Upper lobe of right lung (tissue), 1 donor: ENCODE results near the gene PRAMEF1. TPM values are rescaled to one million over a fixed set of nuclear protein-coding genes. Genes with fewer than 3 reads are reported as not detected.
"Not testable (repeated sequence)": the region's sequence is repeated elsewhere in the genome, so short reads cannot be mapped to it uniquely, and the experiment has no call there.

ENCODE experiments used
- ATAC-seq: fragments of 200-7000 bp; cut with Tn5 transposase; one replicate; pipeline ENCODE4 v1.9.1; 2020; ENCODE audit warnings: mild to moderate bottlenecking, moderate library complexity
- DNase-seq: peaks from one replicate; pipeline ENCODE4 v3.0.0-alpha.2; 2020
- H3K27ac ChIP-seq: fragments of 200-600 bp; one replicate; pipeline ENCODE4 v1.8.0; 2022
- H3K27me3 ChIP-seq: fragments of 200-600 bp; one replicate; pipeline ENCODE4 v1.8.0; 2022; ENCODE audit warnings: mild to moderate bottlenecking
- H3K36me3 ChIP-seq: fragments of 200-600 bp; one replicate; pipeline ENCODE4 v1.8.0; 2022
- H3K4me1 ChIP-seq: fragments of 200-600 bp; one replicate; pipeline ENCODE4 v1.8.0; 2022
- H3K4me3 ChIP-seq: fragments of 200-600 bp; one replicate; pipeline ENCODE4 v1.8.0; 2022; ENCODE audit warnings: mild to moderate bottlenecking
- H3K9me3 ChIP-seq: fragments of 200-600 bp; one replicate; pipeline ENCODE4 v1.8.0; 2022
- CTCF ChIP-seq: fragments of 200-600 bp; IDR thresholded peaks from one replicate; pipeline ENCODE4 v1.8.0; 2022; ENCODE audit warnings: antibody characterized with exemption
- intact Hi-C: fragments of 100-400 bp; cut with DNase I; formaldehyde crosslinking; loops from one replicate; pipeline ENCODE4 v1.11.0; 2022
- total RNA-seq: library from RNA; stranded (reverse); fragmentation: NEBNext Ultra II Directional; extraction: Animal tissue kit (Norgen Biotek cat#: 25700); gene quantifications from one replicate; pipeline ENCODE4 v1.2.1, GENCODE V29; 2021
- donor health status: DM: no; HTN: yes; CAD: no; lungs with severe emphysema.

Gene PRAMEF1
- total RNA-seq, 1 donor from 2014 or later, result not detected

GRCh38 chr1:12799730-12800129 is 8.5 kb downstream of the PRAMEF1 start:
- TF ChIP-seq CTCF, result no peak
- ATAC-seq (no peak), DNase-seq (no peak)
- Histone ChIP-seq H3K36me3 (no peaks in the 10 kb centered on the region), H3K27ac (no peak overlapping the region), H3K4me3 (no peak overlapping the region), H3K27me3 (no peaks in the 10 kb centered on the region), H3K9me3 (no peaks in the 10 kb centered on the region), H3K4me1 (no peaks in the 10 kb centered on the region)
- intact Hi-C loops, result no loop called here

GRCh38 chr1:12809933-12810332 is 18.7 kb downstream of the PRAMEF1 start:
- ATAC-seq, result no peak

GRCh38 chr1:12810691-12811408 is 19.7 kb downstream of the PRAMEF1 start:
- Histone ChIP-seq H3K4me1 (no peaks in the 10 kb centered on the region), H3K9me3 (no peaks in the 10 kb centered on the region), H3K27ac (no peak overlapping the region), H3K27me3 (no peaks in the 10 kb centered on the region), H3K4me3 (no peak overlapping the region), H3K36me3 (no peaks in the 10 kb centered on the region)
- intact Hi-C loops, result no loop called here
- no peak for DNase-seq
- ATAC-seq, result no peak
- no peak for TF ChIP-seq CTCF

More at GRCh38 chr1:12809933-12810332, 18.7 kb downstream of the PRAMEF1 start:
- no peaks in the 10 kb centered on the region for H3K4me1 ChIP-seq
- H3K9me3 ChIP-seq, result no peaks in the 10 kb centered on the region
- no peak overlapping the region for H3K4me3 ChIP-seq
- intact Hi-C loops, result no loop called here
- TF ChIP-seq CTCF, result no peak
- no peak overlapping the region for H3K27ac ChIP-seq
- H3K36me3 ChIP-seq, result no peaks in the 10 kb centered on the region
- no peaks in the 10 kb centered on the region for H3K27me3 ChIP-seq
- no peak for DNase-seq

- no peak for ATAC-seq
- H3K4me1 ChIP-seq, result no peaks in the 10 kb centered on the region
- DNase-seq, result no peak
- H3K27ac ChIP-seq, result no peak overlapping the region
- H3K9me3 ChIP-seq, result no peaks in the 10 kb centered on the region
- no peaks in the 10 kb centered on the region for H3K27me3 ChIP-seq
- H3K36me3 ChIP-seq, result no peaks in the 10 kb centered on the region
- no peak for TF ChIP-seq CTCF
- H3K4me3 ChIP-seq, result no peak overlapping the region
- intact Hi-C loops, result no loop called here
These were observed 20.2 kb downstream of the PRAMEF1 start for GRCh38 chr1:12811409-12811784.

GRCh38 chr1:12819061-12819460 is 27.9 kb downstream of the PRAMEF1 start:
- H3K27ac ChIP-seq, H3K4me3 ChIP-seq, intact Hi-C loops, H3K9me3 ChIP-seq, ATAC-seq, H3K36me3 ChIP-seq, H3K4me1 ChIP-seq, DNase-seq: not testable (repeated sequence)
- H3K27me3 ChIP-seq, result peaks cover 14% of the 10 kb centered on the region

GRCh38 chr1:12831310-12831709 is 40.1 kb downstream of the PRAMEF1 start, which contains the start of gene PRAMEF11:
Gene PRAMEF11, minus strand, starts transcription at chr1:12831410. Its CDS starts 2,621 bp downstream, at chr1:12828789.
- H3K36me3 ChIP-seq, H3K4me3 ChIP-seq, intact Hi-C loops, H3K27ac ChIP-seq, DNase-seq, H3K4me1 ChIP-seq, H3K9me3 ChIP-seq, H3K27me3 ChIP-seq, ATAC-seq: not testable (repeated sequence)

GRCh38 chr1:12833251-12833650 is 42.1 kb downstream of the PRAMEF1 start:
- ATAC-seq, H3K4me3 ChIP-seq, DNase-seq, H3K27me3 ChIP-seq, H3K36me3 ChIP-seq, H3K27ac ChIP-seq, intact Hi-C loops, H3K4me1 ChIP-seq, H3K9me3 ChIP-seq: not testable (repeated sequence)

Other genes starting within 250 kb of the PRAMEF1 start
- 106 TPM for gene DHRS3, start 173.2 kb upstream of the PRAMEF1 start, total RNA-seq
- not detected for gene AADACL4, start 147.3 kb upstream of the PRAMEF1 start, total RNA-seq
- not detected for gene AADACL3, start 75.3 kb upstream of the PRAMEF1 start, total RNA-seq
- gene CFAP107, start 45.2 kb upstream of the PRAMEF1 start, total RNA-seq, result not detected
- not detected for gene PRAMEF12, start 17.7 kb upstream of the PRAMEF1 start, total RNA-seq
- gene PRAMEF11, start 40.0 kb downstream of the PRAMEF1 start, total RNA-seq, result not detected
- not detected for gene HNRNPCL1, start 57.3 kb downstream of the PRAMEF1 start, total RNA-seq
- gene PRAMEF2, start 65.7 kb downstream of the PRAMEF1 start, total RNA-seq, result not detected
- not detected for gene PRAMEF4, start 94.8 kb downstream of the PRAMEF1 start, total RNA-seq
- gene PRAMEF10, start 106.9 kb downstream of the PRAMEF1 start, total RNA-seq, result not detected
- gene PRAMEF7, start 125.2 kb downstream of the PRAMEF1 start, total RNA-seq, result not detected
- not detected for gene PRAMEF6, start 156.2 kb downstream of the PRAMEF1 start, total RNA-seq